GM21528 (cell line): Measurements from ENCODE around the gene HNRNPH3.
"Not testable (repeated sequence)": the region's sequence is repeated elsewhere in the genome, so short reads cannot be mapped to it uniquely, and the experiment has no call there.

ENCODE experiments used
- ATAC-seq: cut with Tn5 transposase; IDR thresholded peaks from one replicate; pipeline ENCODE4 v1.9.1; 2021; ENCODE audit warnings: mild to moderate bottlenecking, moderate library complexity; ENCODE audit not compliant: unreplicated experiment, low FRiP score

HNRNPH3 gene, protein sequence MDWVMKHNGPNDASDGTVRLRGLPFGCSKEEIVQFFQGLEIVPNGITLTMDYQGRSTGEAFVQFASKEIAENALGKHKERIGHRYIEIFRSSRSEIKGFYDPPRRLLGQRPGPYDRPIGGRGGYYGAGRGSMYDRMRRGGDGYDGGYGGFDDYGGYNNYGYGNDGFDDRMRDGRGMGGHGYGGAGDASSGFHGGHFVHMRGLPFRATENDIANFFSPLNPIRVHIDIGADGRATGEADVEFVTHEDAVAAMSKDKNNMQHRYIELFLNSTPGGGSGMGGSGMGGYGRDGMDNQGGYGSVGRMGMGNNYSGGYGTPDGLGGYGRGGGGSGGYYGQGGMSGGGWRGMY

DNA sequence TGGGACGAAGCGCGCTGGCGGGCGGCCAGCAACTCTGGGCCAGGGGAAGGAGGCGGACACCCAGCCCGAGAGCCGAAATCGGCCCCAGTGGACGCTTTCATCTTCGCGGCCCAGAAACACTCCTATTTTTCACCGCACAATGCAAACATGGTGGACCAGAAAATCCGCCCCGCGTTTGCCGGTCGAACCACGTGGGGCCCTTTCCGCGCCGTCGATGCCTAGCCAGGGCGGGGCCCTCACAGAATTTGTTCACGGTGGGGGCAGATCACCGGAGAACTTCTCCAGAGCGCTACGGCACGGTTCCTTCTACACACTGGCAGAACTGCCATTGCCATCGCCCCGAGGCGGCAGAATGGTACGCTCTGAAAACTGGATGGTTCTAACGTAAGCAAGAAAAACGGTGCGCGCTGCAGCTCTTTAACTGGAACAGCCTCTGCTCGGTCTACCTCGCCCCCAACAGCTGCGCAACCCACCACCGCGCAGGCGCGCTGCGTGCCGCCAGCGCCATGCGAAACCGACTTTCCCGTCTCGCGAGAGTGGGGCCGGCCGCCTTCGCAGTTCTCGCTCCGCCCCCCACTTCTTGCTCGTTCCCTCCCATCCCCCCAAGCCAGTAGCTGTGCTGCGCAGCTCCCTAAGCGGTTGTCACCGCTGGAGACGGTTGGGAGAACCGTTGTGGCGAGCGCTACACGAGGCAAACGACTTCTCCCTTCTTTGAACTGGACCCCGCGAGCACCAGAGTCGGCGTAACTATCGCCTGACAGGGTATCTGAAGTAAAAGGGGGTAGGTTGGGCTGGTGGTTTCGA lies at the start of gene HNRNPH3:
HNRNPH3 (plus strand) TSS at position 610 of the 804 bp plus-strand sequence. CDS start 5,158 bp downstream, outside the sequence.
- ATAC-seq = peak; percentile 85

DNA sequence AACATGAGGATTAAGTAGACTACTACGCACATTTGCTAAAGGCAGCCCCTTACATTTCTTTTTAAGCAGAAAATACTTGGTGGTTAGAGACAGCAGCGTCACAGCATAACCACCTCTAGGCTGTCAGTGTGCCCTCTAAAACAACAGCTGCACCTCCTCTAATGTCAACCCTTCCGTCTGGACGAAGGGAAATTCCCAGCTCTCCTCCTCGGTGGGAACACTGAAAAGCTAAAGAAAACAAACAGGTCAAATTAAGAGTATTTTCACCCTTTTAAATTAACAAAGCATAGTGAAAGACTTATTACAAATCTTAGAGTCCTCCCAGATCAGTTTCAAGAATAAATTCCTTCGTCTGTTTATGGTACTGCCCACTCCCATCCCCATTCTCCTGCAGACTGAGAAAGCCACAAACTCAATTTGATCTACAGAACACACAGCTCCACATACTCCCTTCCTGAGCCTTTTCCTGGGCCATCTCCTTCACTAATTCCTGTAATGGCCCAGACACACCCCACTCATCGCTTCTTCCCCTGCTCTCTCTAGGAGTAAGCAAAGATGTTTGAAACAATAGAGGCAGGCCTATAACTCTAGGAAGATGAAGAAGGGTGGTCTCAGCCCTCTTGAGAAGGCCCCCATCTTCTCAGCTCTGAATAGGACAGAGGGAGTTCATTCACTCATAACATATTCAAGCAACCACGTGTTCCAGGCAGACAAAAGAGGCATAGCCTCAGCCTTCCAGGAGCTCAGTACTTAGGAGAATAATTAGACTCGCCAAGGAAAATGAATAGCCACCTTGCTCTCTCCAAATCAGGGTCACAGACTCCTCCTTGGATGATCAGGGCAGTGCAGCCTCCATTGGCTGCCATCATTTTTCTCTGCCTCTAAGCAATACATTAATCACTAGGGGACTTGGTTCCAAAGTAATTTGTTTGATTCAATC lies 47.5 kb upstream of the HNRNPH3 start:
- ATAC-seq = no peak

DNA sequence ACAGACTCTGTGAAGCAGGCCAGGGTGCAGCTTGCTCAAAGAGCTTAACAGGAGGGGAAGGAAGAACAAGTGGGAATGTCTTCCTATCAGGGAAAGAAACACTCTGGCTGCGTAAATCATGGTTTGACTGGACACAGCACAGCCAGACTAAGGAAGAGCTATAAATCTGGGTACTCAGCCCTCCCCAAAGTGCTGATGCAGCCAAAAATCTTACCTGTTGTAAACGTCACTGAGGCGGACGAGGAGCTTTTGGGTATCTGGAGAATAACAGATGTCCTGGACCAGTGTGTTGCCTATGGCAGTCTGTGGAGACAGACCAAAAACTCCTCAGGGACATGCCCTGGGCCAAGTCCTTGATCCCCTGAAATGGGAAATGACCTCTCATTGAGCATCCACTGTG lies 43.1 kb upstream of the HNRNPH3 start:
- ATAC-seq = no peak

DNA sequence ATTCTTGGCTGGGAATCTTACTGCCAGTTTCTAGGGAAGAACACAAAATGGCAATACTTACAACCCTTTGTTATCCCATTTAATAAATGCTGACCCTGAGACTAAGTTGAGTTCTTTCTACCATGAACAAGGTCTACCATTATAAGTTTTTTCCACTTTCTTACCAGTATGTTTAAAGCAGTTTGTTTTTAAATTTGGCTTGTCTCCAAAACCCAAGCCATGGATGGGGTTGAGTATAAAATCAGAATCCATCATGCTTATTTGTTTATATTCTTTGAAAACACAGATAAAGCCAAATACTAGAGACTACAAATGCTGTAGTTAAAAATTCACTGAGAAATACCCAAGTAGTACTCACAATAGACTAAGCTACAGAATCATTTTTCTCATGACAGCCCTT lies 41.1 kb upstream of the HNRNPH3 start:
- ATAC-seq = no peak

DNA sequence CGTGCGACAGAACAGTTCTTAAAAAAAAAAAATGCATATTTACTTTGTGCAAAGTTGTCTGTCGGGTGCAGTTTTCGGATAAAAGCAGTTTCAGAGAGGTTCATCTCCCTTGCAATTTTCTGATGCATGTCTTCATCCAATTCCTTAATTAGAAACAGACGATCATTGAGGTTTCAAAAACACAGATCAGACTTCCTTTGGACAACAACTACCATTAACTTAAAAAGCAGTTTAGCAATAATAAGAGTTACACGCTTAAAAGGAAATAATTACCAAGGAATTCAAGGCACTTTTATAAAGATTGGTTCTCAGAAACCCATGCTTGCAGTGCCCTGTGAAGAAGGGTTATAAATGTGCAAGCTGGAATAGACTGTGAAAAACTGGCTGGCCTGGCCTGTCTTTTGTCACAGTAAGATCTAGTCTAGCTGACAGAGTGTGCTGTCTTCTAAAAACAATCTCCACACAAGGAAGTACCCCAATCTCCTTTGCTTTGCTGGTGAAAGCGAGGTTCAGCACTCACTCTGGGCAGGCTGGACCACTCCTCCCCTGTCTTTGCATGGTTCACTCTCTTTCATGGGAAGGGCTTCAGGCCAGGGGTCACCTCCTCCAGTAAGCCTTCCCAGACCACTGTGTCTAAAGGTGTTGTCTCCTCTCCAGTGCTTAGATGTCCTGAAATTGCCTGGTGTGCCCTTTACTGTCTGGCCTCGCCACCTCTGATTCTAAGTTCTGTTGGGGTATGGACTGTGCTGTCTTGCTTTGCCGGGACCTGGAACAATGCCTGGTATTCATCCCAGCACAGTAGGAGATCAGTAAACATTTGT lies 34.8 kb upstream of the HNRNPH3 start:
- ATAC-seq = no peak

DNA sequence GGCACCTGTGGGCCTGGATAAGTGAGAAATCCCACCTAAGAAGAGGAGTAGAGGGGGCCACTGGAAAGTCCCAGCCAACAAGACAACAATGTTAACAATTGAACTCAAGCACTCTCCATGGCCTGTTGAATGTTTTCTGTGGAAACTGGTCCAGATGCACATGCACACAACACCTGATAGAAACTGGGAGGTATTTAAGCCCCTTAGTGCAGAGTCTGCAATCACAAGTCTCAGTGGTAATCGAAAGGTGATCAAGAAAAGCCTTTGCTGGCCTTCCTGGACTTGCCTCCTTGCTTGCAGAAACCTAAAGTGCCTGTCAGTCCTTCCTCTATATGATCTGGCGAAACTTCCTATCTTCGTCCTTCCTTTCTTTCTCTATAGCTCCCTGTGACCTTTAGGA lies 30.6 kb upstream of the HNRNPH3 start:
- no peak for ATAC-seq

DNA sequence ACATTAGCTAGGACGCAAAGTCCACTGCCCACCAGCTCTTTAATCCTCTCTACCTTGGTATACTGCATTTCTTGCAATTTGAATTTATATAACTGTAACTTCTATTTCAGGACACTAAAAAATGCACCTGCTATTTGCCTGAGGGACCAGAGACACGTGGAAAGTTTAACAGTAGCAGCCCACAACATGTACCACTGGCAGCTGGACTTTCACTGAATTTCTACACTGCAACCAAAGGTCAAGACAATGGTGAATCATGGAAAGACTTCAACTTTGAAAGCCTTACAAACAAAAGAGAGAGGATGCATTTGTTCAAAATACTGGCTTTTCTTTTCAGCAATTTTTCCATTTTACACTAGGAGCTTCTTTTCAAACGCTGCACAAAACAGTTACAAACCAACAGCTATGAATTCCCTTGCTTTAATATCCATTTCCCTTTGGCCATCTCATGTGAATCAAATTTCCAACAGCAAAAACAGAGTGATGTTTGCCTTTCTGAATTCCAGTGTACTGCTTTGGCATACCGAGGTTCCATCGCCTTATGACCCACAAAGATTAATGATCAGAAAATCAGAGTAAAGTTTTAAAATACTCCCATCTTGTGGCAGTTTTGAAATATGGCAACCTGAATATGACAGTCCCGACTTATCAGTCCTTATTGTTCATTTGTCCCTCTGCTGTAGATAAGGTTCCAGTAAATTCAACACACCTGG lies 29.9 kb upstream of the HNRNPH3 start:
- no peak for ATAC-seq

DNA sequence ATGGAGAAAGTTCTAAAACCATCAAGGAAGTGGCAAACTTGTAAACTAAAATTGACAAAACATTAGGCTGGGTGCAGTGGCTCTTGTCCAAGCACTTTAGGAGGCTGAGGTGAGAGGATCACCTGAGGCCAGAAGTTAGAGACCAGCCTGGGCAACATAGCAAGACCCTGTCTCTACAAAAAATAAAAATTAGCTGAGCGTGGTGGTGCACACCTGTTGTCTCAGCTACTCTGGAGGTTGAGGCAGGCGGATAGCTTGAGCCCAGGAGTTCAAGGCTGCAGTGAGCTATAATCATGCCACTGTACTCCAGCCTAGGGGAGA lies 29.4 kb upstream of the HNRNPH3 start:
- ATAC-seq = no peak

DNA sequence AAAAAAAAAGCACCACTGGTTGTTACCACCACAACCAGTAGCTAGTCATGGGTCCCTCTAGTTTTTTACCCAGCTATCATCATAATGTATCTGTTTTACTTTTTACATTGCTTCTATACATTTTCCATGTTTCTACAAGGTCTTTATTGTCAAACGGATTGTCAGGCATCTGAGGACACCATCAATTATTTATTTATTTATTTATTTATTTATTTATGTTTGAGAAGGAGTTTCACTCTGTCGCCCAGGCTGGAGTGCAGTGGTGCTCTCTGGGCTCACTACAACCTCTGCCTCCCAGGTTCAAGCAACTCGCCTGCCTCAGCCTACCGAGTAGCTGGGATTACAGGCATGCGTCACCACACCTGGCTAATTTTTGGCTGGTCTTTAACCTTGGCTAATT lies 29.0 kb upstream of the HNRNPH3 start:
- no peak for ATAC-seq

DNA sequence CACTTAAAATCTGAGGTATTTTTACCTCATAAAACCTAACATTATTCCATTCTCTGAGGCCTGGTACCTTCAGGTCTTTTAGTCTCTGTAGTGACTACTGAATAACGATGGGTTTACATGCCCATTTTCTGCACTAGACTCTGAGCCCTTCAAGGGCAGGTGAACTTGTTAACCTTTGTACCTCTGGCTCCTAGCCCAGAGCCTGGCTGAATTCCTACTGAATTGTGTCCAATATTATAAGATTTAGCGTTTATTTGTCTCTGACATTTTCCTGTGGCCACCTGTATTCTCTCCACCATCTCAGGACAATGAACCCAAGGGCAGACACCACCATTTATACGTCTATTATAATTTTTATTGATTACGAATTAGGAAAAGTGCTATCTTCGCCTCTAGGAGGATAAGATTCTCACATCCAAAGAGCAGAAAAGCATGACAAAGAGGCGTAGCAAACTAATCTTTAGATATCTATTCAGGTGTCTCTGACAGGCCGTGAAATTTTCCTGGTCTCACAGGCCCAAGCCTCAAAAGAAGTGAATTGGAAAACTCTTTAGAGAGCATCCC lies 27.9 kb upstream of the HNRNPH3 start:
- ATAC-seq = no peak

DNA sequence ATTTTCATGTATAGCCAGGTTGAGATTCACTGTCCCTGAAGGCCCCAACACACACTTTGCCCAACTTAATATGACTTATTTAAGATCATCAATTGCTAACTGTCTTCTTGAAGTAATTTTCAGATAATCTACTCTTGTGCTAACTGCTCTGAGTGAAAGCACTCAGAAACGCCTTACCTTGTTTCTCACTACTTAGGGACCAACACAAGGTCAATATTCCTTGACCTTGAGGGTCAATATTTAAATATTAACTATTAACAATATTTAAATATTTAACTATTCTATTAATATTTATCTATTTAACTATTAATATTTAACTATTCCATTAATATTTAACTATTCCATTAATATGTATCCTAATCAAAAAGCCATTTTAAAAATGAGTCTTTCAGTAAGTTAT lies 26.0 kb upstream of the HNRNPH3 start:
- ATAC-seq = no peak

DNA sequence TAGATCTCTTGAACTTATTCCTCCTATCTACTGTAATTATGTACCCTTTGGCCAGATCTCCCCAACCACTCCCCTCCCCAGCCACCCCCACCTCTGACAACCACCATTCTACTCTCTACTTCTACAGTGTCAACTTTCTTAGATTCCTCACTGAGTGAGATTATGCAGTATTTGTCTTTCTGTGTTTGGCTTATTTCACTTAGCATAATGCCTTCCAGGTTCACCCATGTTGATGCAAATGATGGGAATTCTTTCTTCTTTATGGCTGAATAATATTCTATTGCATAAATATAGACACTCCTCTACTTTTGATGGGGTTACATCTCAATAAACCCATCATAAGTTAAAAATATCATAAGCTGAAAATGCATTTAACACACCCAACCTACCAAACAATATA lies 21.3 kb upstream of the HNRNPH3 start:
- no peak for ATAC-seq

DNA sequence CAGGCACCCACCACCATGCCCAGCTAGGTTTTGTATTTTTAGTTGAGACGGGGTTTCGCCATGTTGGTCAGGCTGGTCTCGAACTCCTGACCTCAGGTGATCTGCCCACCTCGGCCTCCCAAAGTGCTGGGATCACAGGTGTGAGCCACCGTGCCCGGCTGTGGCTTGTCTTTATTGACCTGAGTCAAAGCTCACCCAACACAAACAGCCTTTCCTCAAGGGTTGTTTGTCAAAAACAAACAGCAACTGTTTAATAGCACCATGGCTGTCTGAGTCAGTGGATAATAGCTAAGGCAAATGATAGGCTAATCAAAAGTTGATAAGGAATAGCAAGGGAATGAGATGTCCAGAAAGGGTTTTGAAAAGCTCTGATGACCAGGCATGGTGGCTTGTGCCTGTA lies 16.9 kb upstream of the HNRNPH3 start:
- not testable (repeated sequence) for ATAC-seq

DNA sequence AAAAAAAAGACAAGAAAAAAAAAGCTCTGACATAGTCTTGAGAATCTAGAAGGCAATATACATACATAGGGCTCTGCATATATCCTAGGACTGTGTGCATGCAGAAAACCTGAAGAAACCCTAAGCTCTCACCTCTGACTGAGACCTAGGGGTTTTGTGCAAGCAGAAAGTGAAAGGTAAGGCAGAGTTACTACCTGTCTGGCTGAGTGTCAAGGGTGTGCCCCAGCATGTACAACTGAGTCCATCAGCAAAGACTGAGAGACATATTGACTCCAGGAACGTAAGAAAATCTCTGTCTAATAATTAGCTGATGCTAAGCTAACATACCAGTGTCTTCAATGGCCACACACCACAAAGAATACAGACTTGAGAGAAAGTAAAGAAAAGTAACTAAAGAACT lies 16.3 kb upstream of the HNRNPH3 start:
- no peak for ATAC-seq

DNA sequence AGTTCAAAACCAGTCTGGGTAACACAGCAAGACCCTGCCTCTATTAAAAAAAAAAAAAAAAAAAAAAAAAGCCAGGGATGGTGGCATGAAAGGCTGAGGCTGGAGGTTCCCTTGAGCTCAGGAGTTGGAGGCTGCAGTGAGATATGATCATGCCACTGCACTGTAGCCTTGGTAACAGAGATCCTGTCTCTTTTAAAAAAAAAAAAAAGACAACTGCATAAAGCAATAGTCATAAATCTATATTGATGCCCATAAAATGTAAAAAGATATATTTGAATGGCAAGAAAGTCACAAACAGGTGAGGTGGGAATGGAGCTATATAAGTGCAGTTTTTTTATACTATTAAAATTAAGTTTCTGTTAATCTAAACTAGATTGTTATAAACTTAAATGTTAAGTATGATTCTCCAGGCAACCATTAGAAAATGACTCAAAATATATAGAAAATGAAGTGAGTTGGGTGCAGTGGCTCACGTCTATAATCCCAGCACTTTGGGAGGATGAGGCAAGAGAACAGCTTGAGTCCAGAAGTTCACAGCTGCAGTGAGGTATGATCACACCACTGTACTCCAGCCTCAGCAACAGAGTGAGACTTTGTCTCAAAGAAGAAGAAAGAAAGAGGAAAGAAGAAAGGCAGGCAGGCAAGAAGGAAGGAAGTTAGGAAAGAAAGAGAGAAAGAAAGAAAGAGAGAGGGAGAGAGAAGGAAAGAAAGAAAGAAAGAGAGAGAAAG lies 13.4 kb upstream of the HNRNPH3 start:
- no peak for ATAC-seq

DNA sequence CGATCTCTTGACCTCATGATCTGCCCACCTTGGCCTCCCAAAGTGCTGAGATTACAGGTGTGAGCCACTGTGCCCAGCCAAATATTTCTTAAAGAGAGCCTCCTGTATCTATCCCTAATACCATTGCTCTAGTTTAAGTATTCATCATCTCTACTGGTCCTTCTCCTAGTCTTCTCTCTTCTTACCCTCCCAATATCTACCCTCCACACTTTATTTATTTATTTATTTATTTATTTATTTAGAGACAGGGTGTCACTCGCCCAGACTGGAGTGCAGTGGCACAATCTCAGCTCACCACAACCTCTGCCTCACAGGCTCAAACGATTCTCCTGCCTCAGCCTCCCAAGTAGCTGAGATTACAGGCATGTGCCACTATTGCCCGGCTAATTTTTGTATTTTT lies 7.5 kb upstream of the HNRNPH3 start:
- ATAC-seq = not testable (repeated sequence)

DNA sequence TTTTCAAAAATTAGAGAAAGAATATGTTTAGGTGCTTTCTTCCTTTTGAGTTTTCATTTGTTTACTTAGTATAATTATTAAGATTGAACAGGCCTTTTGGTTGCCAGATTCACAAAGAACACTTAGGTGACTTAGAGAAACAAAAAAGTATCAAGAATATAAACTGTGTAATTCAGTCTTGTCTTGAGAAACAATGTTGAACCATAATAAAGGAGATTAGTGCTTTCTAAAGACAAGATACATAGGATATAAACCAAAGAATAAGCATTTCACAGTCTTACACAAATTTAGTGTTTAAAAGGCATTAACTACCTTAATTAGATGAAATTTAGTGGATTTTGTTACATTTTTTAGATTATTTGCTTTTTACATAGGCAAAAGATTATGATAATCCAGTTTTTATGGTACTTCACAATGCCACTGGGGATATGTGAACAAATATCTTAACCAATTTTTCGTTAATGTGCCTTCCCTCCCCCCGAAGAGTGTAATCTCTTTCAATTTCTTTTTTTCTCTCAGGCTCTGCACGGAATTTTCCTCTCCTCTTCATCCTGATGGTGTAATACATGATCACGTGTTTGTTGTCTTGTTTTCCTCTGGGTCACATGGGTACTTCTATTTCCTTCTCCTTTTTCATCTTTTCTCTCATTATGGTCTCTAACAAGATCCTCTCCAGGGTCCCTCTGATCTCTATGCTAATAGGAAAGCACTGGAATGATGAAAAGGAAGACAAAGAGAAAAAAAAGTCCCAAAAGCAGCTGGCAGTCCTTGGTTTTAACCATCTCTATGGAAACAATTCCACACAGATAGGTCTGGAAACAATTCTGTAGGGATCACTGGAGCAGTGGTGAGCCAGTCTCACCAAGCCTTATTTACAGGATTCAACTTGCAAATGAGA lies 3.7 kb upstream of the HNRNPH3 start:
- ATAC-seq = no peak

DNA sequence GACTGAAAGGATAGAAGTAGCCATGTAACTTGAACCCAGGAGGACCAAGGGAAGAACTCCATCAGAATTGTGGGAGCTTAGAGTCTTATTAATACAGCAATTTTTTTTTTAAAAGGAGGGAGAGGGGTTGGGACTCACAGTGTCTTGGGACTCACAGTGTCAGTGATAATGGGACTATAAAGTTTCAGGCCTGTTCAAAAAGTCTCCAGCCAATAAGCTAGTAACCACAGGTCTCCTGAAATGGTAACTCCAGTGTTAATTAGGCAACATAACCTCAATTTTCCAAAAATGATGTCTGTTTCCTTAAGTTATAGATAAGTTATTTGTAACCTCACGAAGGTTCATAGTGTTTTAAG lies 2.4 kb upstream of the HNRNPH3 start:
- ATAC-seq = no peak
